K562 (cell line): ENCODE data around the gene CYP2R1. TPM values are rescaled to one million over a fixed set of nuclear protein-coding genes. Genes with fewer than 3 reads are reported as not detected.

Source experiments
- MTA1 ChIP-seq: fragments of 450-650 bp; IDR thresholded peaks from 2 replicates; pipeline ENCODE4 v1.6.1; 2017; ENCODE audit warnings: borderline replicate concordance
- polyA plus RNA-seq, 8 experiments: library from polyadenylated mRNA; depleted of rRNA in 4 of 8; stranded (reverse) in 5 of 8; unstranded in 3 of 8; fragments of >200 nt; fragmentation: Nextera tagmentation in 2 of 8; fragmentation: Illumina TruSeq in 1 of 8; extraction: Ambion mirVana in 2 of 8; extraction: Trizol in 1 of 8; gene quantifications; 2 replicates each; pipeline versions ENCODE4 v1.2.1 to v1.2.3, GENCODE V29; 2011 to 2014; ENCODE audit warnings: inconsistent platforms in 1 of 8, missing spikeins in 1 of 8
- total RNA-seq, 7 experiments: library from RNA; depleted of rRNA in 6 of 7; stranded (reverse); fragments of >200 nt in 6 of 7; fragmentation: Illumina TruSeq in 2 of 7; extraction: Trizol in 2 of 7; gene quantifications; 2 replicates each; pipeline versions ENCODE4 v1.2.1 to v1.2.3, GENCODE V29; 2011 to 2021; ENCODE audit warnings: low replicate concordance in 1 of 7
- TF ChIP-seq, protein P1 (sequence below), 2 experiments: fragments of 450-650 bp in 1 of 2; sonication (generic) in 1 of 2; formaldehyde crosslinking in 1 of 2; IDR thresholded peaks; 2 replicates each; pipeline versions ENCODE4 v1.7.1 to v1.9.0; 2016 to 2022; ENCODE audit warnings: inconsistent platforms in 1 of 2, mild to moderate bottlenecking in 1 of 2, missing genetic modification reagents in 1 of 2

CYP2R1 gene
- total and polyA plus RNA-seq, 9 of the 15 experiments (the other 6 are each of a cell fraction or from before 2014, with no cell fraction given) = 19.4 to 40.5 (median 29.4) TPM

DNA sequence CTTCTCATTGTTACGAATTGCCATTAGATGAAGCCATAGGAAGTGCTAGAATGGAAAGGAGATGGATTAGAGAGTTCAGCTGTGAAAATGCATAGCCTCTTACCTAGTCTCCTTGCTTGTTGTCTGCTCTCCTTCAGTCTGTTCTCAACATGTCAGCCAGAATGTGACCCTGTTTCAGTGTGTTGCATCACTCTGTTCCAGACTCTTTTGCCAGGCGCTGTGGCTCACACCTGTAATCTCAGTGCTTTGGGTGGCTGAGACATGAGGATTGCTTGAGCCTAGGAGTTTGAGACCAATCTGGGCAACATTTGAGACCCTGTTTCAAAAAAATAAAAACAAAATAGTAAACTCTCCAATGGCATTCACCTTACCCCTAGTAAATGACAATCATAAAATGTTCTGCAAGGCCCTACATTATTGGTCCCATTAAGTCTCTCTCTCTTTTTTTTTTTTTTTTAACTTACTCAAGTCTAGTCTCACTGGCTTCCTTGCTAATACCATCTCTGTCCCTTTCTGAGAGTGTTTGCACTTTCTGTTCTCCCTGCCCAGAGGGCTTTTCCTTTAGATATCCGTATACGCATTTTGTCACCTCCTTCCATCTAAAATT lies 39.4 kb downstream of the CYP2R1 start (continued):
- TF ChIP-seq, protein P1, sequence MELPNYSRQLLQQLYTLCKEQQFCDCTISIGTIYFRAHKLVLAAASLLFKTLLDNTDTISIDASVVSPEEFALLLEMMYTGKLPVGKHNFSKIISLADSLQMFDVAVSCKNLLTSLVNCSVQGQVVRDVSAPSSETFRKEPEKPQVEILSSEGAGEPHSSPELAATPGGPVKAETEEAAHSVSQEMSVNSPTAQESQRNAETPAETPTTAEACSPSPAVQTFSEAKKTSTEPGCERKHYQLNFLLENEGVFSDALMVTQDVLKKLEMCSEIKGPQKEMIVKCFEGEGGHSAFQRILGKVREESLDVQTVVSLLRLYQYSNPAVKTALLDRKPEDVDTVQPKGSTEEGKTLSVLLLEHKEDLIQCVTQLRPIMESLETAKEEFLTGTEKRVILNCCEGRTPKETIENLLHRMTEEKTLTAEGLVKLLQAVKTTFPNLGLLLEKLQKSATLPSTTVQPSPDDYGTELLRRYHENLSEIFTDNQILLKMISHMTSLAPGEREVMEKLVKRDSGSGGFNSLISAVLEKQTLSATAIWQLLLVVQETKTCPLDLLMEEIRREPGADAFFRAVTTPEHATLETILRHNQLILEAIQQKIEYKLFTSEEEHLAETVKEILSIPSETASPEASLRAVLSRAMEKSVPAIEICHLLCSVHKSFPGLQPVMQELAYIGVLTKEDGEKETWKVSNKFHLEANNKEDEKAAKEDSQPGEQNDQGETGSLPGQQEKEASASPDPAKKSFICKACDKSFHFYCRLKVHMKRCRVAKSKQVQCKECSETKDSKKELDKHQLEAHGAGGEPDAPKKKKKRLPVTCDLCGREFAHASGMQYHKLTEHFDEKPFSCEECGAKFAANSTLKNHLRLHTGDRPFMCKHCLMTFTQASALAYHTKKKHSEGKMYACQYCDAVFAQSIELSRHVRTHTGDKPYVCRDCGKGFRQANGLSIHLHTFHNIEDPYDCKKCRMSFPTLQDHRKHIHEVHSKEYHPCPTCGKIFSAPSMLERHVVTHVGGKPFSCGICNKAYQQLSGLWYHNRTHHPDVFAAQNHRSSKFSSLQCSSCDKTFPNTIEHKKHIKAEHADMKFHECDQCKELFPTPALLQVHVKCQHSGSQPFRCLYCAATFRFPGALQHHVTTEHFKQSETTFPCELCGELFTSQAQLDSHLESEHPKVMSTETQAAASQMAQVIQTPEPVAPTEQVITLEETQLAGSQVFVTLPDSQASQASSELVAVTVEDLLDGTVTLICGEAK (IDR thresholded peaks at IDR 0.05) = 0 out of 2 replicates have a peak, but pooled peaks have one; percentile 8
- TF ChIP-seq, protein P1 (CRISPR knock-in tag; IDR thresholded peaks at IDR 0.05) = no peak
- no peak; the same call in 1 of the 2 replicates for TF ChIP-seq MTA1
